Peyer's patch (tissue), 4 donors: ENCODE data around the gene EXOC3L4.

Source experiments
- CTCF ChIP-seq, 6 experiments: fragments of 450-650 bp in 4 of 6; fragments of 200-600 bp in 2 of 6; sonication (generic) in 1 of 6; IDR thresholded peaks; one replicate each; pipeline ENCODE4 v1.5.1; 2017 to 2019; ENCODE audit warnings: antibody characterized with exemption in 6 of 6, mild to moderate bottlenecking in 3 of 6, moderate library complexity in 1 of 6
- POLR2A ChIP-seq, 2 donors: fragments of 450-650 bp; IDR thresholded peaks; one replicate each; pipeline ENCODE4 v1.5.1; 2017; ENCODE audit warnings: antibody characterized with exemption in 2 of 2, mild to moderate bottlenecking in 2 of 2, moderate library complexity in 2 of 2

- TF ChIP-seq CTCF (IDR thresholded peaks at IDR 0.05): no peak
- no peak for TF ChIP-seq POLR2A (IDR thresholded peaks at IDR 0.05)
These were observed 22.1 kb downstream of the EXOC3L4 start for GRCh38 chr14:103116636-103117035.
